NT2/D1 (cell line): ENCODE measurements around the gene C1orf146.
"Not testable (repeated sequence)": the region's sequence is repeated elsewhere in the genome, so short reads cannot be mapped to it uniquely, and the experiment has no call there.

Source experiments
- SUZ12 ChIP-seq: IDR thresholded peaks from 2 replicates; pipeline ENCODE4 v1.6.1; 2011; ENCODE audit not compliant: insufficient read length, insufficient read depth; ENCODE audit errors: extremely low read depth
- ZNF274 ChIP-seq: IDR thresholded peaks from 2 replicates; pipeline ENCODE4 v1.6.1; 2011; ENCODE audit warnings: mild to moderate bottlenecking, low read depth, low read length

DNA sequence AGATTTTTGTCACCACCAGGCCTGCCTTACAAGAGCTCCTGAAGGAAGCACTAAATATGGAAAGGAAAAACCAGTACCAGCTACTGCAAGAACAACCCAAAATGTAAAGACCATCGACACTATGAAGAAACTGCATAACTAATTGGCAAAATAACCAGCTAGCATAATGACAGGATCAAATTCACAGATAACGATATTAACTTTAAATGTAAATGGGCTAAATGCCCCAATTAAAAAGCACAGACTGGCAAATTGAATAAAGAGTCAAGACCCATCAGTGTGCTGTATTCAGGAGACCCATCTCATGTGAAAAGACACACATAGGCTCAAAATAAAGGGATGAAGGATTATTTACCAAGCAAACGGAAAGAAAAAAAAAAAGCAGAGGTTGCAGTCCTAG lies 37.0 kb downstream of the C1orf146 start:
- not testable (repeated sequence) for TF ChIP-seq ZNF274, SUZ12
